ENCODE data around the gene TCAF1. TPM values are rescaled to one million over a fixed set of nuclear protein-coding genes. Genes with fewer than 3 reads are reported as not detected.
A peak's percentile ranks its signal among the peaks of the same experiment; 100 is the strongest.

TCAF1 gene, protein sequence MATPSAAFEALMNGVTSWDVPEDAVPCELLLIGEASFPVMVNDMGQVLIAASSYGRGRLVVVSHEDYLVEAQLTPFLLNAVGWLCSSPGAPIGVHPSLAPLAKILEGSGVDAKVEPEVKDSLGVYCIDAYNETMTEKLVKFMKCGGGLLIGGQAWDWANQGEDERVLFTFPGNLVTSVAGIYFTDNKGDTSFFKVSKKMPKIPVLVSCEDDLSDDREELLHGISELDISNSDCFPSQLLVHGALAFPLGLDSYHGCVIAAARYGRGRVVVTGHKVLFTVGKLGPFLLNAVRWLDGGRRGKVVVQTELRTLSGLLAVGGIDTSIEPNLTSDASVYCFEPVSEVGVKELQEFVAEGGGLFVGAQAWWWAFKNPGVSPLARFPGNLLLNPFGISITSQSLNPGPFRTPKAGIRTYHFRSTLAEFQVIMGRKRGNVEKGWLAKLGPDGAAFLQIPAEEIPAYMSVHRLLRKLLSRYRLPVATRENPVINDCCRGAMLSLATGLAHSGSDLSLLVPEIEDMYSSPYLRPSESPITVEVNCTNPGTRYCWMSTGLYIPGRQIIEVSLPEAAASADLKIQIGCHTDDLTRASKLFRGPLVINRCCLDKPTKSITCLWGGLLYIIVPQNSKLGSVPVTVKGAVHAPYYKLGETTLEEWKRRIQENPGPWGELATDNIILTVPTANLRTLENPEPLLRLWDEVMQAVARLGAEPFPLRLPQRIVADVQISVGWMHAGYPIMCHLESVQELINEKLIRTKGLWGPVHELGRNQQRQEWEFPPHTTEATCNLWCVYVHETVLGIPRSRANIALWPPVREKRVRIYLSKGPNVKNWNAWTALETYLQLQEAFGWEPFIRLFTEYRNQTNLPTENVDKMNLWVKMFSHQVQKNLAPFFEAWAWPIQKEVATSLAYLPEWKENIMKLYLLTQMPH
- 4.4 TPM for polyA plus RNA-seq (2012; ENCODE audit: low read depth, missing spikeins)

DNA sequence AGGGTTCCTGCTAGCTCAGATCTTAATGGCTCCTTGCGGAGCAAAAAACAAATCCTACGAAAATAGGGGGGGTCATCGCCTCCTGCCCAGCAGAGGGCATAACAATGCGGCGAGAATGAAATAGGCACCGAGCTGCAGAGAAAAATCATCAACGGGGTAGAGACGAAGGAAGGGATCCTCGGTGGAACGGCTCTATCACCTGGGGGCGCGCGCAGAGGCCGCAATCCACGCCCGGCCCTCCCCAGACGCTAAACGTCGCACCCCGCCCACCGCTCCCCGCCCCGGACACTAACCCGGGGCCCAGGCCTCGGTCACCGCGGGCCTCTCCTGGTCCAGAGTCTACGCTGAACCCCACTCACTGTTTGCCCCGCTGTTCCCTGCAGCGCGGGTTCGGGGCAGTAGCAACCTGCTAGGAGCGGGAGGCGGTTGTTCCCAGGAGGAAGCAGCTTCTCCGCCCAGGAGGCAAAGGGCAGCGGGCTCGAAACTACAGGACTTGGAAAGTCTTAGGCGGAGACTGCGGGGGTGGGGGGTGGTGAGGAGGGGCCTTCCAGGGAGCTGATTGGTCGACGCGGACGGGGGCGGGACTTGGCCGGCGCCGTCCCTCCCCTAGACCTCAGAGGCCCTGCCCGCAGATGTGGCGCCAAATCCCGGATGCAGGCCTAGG, at the start of gene TCAF1:
TSS of gene TCAF1 (minus strand) at position 509 of the 664 bp plus-strand sequence. CDS start 25,568 bp downstream, outside the sequence.
- DNase-seq (ENCODE audit: insufficient read length, low spot score) (peak; percentile 81), FAIRE-seq (peak; percentile 87)
- TF ChIP-seq PAX5 (IDR thresholded peaks at IDR 0.05; ENCODE audit: insufficient read depth, low read length, severe bottlenecking), result no peak
- no peak for TF ChIP-seq POU2F2 (IDR thresholded peaks at IDR 0.05; ENCODE audit: low read depth, low read length)
- TF ChIP-seq POLR2AphosphoS5 (IDR thresholded peaks at IDR 0.05; ENCODE audit: low read depth, low read length), result peak; percentile 48; the same call in 1 of the 2 replicates
- TF ChIP-seq POLR2A (IDR thresholded peaks at IDR 0.05; ENCODE audit: low read depth, low read length), result no peak; the same call in 1 of the 2 replicates
- 0 out of 2 replicates have a peak, but pooled peaks have one; percentile 33 for TF ChIP-seq TAF1 (IDR thresholded peaks at IDR 0.05; ENCODE audit: low read depth, low read length)
- TF ChIP-seq SPI1 (IDR thresholded peaks at IDR 0.05; ENCODE audit: low read depth, low read length), result no peak

DNA sequence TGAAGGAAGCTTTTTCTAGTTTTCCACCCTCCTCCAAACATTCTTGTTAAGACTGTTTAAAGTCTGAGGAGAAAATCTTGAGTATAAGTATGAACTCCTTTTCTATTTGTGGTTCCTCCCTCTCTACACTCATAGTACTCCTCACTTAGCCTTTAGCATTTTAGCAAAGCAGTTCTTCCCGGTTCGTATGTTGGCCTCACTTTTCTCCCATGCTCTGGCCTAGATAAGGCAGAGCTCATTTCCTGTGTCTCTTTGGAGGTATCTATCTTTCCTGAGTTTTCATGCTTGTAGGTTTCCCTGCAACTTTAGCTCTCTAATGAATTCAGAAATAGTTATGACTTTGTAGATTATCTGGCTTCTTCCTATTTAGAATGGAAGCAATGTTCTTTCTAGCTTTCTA, 46.8 kb upstream of the TCAF1 start:
- DNase-seq (ENCODE audit: insufficient read length, low spot score) (no peak), FAIRE-seq (no peak)
- TF ChIP-seq POLR2A (IDR thresholded peaks at IDR 0.05; ENCODE audit: low read depth, low read length), result no peak
- no peak for TF ChIP-seq SPI1 (IDR thresholded peaks at IDR 0.05; ENCODE audit: low read depth, low read length)
- TF ChIP-seq PAX5 (IDR thresholded peaks at IDR 0.05; ENCODE audit: insufficient read depth, low read length, severe bottlenecking), result no peak
- no peak for TF ChIP-seq POU2F2 (IDR thresholded peaks at IDR 0.05; ENCODE audit: low read depth, low read length)
- TF ChIP-seq TAF1 (IDR thresholded peaks at IDR 0.05; ENCODE audit: low read depth, low read length), result no peak
- no peak for TF ChIP-seq POLR2AphosphoS5 (IDR thresholded peaks at IDR 0.05; ENCODE audit: low read depth, low read length)

DNA sequence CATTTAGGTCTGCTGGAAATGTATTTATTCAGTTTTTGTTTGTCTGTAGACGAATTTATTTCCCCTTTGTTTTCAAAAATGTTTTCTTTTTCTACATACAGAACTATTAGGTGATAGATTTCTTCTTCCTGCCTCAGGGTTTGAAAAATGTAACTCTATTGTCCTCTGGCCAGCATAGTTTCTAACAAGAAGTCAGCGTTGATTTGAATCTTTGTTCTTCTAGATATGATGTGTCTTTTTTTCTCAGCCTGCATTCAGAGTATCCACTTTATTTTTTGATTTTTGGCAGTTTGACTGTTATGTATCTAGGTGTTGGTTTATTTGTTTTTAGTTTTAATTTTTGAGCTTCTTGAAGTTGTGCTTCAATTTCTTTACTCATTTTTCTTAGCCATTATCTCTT, 45.1 kb upstream of the TCAF1 start:
- DNase-seq (ENCODE audit: insufficient read length, low spot score), result no peak
- FAIRE-seq, result no peak
- TF ChIP-seq POLR2AphosphoS5 (IDR thresholded peaks at IDR 0.05; ENCODE audit: low read depth, low read length) (no peak), PAX5 (IDR thresholded peaks at IDR 0.05; ENCODE audit: insufficient read depth, low read length, severe bottlenecking) (no peak), POU2F2 (IDR thresholded peaks at IDR 0.05; ENCODE audit: low read depth, low read length) (no peak), TAF1 (IDR thresholded peaks at IDR 0.05; ENCODE audit: low read depth, low read length) (no peak), POLR2A (IDR thresholded peaks at IDR 0.05; ENCODE audit: low read depth, low read length) (no peak), SPI1 (IDR thresholded peaks at IDR 0.05; ENCODE audit: low read depth, low read length) (no peak)

DNA sequence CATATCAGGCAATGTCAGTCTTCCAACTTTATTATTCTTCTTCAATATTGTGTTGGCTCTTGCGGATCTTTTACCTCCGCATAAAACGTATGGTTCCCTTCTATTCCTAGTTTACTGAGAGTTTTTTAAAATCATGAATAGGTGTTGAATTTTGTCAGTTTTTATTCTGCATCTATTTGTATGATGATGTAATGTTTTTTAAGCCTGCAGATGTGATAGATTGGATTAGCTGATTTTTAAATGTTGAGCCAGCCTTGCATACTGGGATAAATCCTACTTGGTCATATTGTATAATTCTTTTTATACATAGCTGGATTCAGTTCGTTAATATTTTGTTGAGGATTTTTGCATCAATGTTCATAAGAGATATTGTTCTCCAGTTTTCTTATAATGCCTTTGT, 43.4 kb upstream of the TCAF1 start:
- no peak for TF ChIP-seq PAX5 (IDR thresholded peaks at IDR 0.05; ENCODE audit: insufficient read depth, low read length, severe bottlenecking)
- FAIRE-seq, result no peak
- DNase-seq (ENCODE audit: insufficient read length, low spot score), result no peak

DNA sequence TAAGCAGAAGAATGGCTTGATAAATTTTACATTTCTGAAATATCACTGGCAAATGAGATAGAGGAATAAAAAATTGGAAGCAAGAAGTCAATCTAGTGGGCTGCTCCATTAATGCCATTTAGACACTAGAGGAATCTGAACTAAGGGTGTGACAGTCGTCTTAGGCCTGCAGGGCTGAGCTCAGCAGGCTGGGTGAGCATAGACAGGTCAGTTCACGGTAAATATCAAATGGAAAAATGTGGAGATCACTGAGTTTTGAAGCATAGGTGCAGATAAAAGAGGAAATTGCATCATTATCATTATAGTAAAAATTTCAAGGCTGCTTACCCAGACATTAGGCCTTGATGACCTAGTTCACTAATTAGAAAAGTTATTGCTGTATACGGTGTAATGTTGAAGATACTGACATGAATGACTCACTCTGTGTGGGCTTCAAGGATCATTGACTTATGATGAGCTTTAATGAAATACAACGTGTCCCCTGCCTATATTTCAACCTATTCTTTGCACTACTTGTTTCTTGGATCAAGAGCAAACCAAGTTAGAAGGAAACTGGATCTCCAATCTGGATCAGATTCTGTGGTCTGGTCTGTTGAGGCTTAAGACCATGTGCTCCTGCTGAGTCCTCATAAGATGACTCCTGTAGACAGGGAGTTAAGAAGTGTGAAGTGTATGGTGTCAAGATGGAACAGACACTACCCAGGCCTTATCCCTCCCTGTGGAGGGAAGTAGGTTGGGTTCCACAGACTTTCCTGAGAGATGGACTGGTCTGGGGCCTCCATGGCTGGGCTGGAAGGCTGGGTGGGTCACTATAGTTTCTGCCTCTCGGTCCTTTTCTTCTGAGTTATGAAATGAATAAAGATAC, 36.6 kb upstream of the TCAF1 start:
- DNase-seq (ENCODE audit: insufficient read length, low spot score) (no peak), FAIRE-seq (no peak)
- no peak for TF ChIP-seq TAF1 (IDR thresholded peaks at IDR 0.05; ENCODE audit: low read depth, low read length)

DNA sequence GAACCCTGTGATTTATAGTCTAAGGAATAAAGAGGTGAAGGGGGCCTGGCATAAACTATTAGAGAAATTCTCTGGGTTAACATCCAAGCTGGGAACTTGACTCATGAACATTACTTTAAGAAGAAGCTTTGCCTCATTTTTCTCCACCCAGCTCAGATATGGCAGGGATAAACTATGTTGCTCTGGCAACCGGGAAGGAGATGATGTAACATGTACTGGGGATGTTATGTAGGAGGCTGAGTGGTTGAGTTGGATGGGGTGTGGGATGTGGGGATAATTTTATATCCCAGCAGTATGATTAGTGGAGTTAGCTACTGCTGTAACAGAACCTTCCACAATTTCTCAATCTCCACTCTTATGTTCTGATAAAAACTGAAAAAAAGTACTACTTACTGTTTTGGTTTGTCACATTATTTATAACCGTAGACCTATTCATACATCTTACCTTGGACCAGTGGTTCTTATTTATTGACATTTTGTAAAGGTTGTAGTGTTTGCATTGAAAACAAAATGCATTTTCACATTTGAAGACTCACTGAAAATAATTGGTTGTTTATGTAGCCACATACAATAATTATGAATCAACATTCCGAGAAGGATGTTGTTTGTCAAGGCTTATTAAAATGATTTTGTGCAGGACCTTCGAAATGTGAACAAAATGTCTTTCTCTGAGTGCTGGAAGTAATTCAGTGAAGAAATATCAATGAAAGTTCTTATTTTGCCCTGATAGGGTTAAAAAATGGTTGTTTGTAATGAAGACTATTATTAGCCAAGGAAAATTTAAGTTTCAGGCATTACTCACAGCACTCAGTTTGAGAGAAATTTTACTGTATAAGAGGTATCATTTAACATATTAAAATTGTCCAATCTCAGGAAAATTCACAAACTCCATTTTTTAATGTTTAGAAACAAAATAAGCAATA, 34.4 kb upstream of the TCAF1 start:
- DNase-seq (ENCODE audit: insufficient read length, low spot score) (no peak), FAIRE-seq (no peak)
- TF ChIP-seq POLR2AphosphoS5 (IDR thresholded peaks at IDR 0.05; ENCODE audit: low read depth, low read length) (no peak), TAF1 (IDR thresholded peaks at IDR 0.05; ENCODE audit: low read depth, low read length) (no peak), POLR2A (IDR thresholded peaks at IDR 0.05; ENCODE audit: low read depth, low read length) (no peak), POU2F2 (IDR thresholded peaks at IDR 0.05; ENCODE audit: low read depth, low read length) (no peak), PAX5 (IDR thresholded peaks at IDR 0.05; ENCODE audit: insufficient read depth, low read length, severe bottlenecking) (no peak), SPI1 (IDR thresholded peaks at IDR 0.05; ENCODE audit: low read depth, low read length) (no peak)

DNA sequence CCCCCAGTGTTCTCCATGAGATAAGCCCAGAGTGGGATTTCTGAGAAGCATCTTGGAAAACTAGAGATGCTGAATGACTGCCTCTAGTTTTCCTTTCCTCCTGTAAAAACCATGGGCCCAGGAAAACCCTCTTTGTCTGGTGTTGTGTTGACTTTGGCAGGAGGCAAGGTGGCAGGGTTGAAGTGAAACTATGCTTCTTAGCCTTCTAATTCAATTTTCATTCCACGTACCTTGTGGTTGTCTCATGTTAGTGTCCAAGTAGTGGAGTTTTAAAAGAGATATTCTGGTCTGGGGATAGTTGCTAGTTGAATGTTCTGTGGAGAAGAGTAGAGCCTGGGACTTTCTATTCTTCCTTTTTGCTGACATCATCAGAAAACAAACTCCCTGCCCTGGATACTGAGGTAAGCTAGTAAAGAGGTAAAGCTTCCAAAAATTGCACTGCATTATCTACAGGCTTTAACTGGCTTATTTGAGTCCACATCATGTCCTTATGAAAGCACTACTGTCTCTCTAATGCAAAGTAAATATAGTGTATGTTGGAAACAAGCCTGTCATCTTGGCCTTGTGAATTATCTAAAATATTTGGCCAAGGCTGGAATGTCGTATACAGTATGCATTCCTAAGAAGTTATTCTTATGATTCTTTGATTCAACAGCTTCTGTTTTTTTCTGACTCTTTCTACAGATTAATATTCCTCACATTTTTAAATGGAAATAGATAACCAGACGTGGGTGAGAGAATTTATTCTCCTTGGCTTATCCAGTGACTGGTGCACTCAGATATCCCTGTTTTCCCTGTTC, 32.8 kb upstream of the TCAF1 start, which contains the start of gene OR2F2:
TSS of gene OR2F2 (plus strand) at position 708 of the 800 bp plus-strand sequence. CDS start at position 708, 0 bp downstream.
- no peak for TF ChIP-seq SPI1 (IDR thresholded peaks at IDR 0.05; ENCODE audit: low read depth, low read length)
- no peak for TF ChIP-seq POU2F2 (IDR thresholded peaks at IDR 0.05; ENCODE audit: low read depth, low read length)
- TF ChIP-seq POLR2A (IDR thresholded peaks at IDR 0.05; ENCODE audit: low read depth, low read length), result no peak
- no peak for TF ChIP-seq POLR2AphosphoS5 (IDR thresholded peaks at IDR 0.05; ENCODE audit: low read depth, low read length)
- TF ChIP-seq PAX5 (IDR thresholded peaks at IDR 0.05; ENCODE audit: insufficient read depth, low read length, severe bottlenecking), result no peak
- no peak for TF ChIP-seq TAF1 (IDR thresholded peaks at IDR 0.05; ENCODE audit: low read depth, low read length)
- no peak for FAIRE-seq
- DNase-seq (ENCODE audit: insufficient read length, low spot score), result no peak
